Activated naive CD4-positive, alpha-beta T cell treated with anti-CD3 and anti-CD28 coated beads, Interleukin-2, amount 50 U/mL, for 16 hours (primary cell): Measurements from ENCODE around the gene KIFBP.
A peak's percentile ranks its signal among the peaks of the same experiment; 100 is the strongest.

Experiments used
- DNase-seq: peaks from one replicate; pipeline ENCODE4 v3.0.0-alpha.2; 2020

KIFBP gene

DNA sequence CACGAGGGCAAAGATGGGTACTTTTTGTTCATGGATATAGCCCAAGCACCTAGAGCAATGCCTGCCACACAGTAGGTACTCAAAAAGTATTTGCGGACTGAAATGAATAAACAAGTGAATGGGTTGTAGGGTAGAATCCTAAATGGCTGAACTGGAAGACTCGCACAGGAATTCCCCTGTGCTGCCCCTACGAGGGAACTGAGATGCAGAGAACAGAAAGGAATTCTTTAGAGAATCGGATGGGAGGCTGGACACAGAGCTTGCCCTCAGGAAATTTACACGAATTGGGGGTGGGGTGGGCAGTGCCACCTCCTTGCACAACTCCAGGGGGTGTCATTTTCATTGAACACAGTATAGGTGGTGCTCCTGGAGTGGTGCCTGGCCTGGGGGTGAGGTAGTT, 64.1 kb downstream of the KIFBP start:
- no peak for DNase-seq

DNA sequence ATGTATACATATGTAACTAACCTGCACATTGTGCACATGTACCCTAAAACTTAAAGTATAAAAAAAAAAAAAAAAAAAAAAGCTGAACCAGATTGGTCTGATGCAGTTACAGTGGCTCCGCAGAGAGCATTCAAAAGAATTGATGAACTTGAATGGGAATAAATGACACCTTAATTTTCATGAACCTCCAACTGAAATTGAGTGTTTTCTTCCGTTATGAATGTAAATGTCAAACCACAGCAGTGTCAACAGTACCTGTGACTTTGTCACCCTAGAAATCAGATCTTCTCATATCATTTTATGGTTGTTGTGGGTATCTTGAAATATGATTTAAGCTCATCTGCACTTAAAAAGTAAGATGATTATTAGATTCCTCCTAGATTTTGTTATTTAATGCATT, 66.6 kb downstream of the KIFBP start:
- DNase-seq, result no peak

DNA sequence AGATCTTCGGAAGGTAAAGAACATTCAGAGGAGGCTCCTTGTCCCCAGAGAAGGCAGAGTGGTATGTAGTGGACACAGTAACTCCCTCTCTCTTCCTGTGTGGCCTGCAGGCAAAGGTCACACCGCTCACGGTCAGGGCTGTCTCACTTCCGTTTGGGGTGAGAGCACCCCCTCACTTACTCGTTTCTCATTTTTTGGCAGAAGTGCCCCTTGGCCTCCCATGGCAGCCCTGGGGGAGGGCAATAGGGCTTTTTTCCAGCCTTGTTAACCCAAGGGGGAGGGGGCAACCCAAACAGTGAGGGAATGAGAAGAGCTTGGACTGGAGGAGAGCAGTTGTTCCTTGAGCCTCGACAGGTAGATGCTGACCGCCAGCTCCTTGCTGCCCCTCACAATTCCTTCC, 67.5 kb downstream of the KIFBP start:
- no peak for DNase-seq

DNA sequence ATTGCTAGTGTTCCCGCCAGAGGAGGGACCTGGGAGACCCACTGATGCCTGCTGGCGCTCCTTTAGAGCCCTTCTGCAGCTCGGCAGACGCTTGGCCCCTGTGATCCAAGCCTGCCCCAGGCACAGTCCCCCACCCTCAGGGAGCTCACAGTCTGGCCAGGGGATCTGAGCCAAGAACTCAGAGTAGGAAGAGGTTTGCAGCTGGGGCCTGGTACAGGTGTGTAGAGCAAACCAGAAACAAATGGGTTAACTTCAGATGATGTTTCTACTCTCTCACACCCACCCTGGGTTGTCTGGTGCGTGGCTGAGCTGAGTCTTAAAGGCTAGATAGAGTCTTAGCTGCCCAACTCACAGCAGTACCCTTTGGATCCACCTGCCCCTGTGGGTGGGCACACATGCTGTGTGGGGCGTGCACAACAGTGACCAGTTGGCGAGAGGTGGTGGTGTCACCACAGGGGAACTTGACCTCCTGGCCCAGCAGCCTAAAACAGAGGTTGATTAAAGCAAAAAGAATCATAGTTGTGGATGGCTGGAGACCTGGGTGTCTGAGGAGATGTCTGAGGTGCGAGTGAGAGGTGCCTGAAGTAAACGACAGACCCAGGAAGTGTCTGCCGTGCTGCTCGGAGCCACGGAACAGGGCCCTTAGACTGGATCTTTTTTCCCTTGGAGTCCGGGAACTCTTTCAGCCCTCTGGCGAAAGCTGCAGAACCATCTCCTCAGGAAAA, 68.1 kb downstream of the KIFBP start:
- no peak for DNase-seq

DNA sequence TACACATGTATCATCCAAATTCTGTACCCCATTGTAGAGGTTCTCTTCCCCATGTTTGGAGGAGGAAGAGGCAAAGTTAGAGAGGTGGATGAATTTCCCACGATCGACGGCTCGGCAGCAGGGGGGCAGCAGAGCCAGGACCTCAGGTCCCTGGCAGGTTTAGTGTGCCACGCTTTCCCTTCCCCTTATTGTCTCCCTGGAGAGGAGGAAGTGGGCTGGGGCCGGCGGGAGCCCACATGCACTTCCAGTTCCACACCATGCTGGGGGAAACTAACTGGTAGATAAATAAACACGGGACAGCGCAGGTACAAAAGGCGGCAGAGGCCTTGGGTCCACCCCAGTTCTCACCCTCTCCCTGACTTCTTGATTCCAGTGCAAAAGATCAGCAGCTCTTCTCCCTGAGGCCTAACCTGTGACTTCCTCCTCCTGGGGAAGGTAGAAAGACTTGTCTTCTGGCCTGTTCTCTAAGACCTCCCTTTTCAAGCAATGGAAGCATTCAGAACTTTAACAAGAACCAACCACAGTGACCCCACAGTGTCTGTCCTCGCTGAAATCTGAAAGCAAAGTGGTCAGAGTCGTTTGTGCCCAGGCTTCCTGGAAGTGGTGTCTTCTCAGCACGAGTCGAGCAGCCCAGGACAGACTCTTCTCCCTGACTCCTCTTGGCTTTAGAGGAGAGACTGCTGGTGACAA, 68.8 kb downstream of the KIFBP start:
- no peak for DNase-seq

DNA sequence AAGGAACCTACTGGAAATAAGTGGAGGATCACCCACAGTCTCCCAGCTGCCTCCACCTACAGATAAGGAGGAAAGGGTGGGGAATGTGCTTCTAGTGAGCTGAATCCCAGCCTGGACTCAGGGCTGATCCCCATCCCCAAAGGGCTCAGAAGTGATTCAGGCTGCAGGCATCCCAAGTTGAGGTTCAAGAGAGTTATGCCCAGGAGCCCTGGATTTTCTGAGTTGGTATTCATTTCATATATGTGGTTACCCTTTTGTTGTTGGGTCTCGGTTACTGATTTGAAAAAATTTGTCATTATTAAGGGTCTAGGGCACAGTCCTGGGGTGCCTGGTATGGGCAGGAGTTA, 69.3 kb downstream of the KIFBP start:
- no peak for DNase-seq

DNA sequence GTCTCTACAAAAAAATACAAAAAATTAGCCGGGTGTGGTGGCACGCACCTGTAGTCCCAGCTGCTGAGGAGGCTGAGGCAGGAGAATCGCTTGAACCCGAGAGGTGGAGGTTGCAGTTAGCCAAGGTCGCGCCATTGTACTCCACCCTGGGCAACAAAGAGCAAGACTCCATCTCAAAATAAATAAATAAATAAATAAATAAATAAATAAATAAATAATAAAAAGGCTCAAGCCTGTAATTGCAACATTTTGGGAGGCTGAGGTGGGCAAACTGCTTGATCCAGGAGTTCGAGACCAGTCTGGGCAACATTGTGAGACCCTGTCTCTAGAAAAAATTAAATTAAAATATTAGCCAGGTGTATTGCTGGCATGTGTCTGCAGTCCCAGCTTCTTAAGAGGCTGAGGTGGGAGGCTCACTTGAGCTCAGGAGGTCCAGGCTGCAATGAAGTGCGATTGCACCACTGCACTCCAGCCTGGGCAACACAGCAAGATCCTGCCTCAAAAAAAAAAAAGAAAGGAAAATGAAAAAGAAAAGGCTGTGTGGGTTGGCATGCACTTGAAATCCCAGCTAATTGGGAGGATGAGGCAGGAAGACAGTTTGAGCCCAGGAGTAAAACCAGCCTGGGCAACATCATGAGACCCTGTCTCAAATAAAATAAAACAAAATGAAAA, 71.7 kb downstream of the KIFBP start:
- DNase-seq, result no peak

DNA sequence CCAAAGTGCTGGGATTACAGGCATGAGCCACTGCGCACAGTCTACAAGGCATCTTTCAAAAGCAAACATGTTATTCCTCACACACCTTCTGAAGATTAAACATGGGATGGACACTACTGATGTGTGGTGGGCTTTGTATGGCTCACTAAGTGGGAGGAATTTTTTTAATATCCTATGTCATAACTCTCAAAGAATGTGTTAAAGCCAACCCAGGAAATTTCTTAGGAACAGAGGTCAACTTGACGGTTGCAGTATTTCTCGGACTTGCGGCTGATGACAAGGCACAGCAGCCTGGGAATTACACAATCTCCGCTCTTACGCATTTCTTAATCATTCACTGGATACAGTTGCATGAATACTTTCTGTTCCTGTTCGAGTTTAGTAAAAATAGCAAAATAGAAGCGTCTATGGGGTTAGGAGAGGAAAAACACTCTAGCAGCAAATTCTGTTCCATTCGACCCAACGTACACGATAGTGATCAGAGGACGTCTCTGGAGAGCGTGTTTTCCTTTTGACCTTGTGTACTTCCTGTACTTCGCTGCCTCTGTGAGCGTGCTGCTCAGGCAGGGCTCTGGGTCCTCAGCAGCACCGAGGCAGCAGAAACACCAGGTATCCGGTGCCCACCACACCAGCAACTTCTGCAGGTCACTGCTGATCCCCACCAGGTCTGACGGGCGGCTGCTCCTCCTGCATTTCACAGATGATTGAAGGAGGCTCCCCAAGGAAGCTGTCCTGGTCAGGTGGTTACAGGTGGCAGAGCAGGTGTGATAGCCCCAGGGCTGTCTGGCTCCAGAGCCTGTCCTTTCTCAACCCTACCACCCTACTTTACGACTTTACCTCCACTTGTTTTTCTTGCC, 72.9 kb downstream of the KIFBP start:
- DNase-seq, result no peak

DNA sequence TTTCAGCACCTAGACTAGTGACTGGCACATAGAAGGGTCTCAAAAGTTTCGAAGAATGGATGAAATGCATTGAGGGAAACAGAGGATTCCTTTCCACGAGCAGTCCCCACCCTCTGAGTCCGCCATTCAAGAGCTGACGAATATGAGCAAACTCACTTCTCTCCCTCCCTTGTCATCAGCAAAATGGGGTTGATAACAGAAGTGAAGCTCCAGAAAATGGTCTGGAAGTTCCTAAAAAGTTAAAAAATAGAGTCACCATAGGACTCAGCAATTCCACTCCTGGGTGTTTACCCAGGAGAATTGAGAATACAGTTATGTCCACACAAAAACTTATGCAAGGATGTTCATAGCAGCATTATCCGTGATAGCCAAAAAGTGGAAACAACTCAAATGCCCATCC, 74.3 kb downstream of the KIFBP start:
- no peak for DNase-seq

DNA sequence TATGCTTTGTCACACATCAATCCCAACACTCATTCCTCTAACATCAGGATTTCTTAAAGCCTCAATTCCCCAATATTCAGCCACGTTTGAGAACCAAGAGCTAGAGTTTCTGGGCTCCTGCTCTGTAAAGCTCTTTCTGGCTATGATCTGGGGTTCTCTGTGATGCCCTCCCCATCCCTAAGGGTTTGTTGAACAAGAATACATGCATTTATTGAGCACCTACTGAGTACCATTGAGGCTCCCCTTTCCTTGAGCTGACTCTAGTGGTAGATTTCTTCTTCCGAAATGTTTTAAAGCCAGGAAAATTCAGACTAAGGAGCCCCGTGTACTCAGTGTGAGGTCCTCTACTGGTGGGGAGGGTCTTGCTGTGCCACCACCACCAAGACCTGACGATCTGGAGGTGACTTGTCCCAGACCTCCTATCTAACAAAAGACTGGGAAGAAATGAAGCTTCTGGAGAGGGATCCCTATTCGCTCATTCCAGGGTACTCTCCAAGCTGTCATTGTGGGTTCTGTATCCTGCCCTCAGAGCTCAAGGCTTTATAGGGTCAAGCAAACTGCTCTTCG, 76.2 kb downstream of the KIFBP start:
- no peak for DNase-seq

DNA sequence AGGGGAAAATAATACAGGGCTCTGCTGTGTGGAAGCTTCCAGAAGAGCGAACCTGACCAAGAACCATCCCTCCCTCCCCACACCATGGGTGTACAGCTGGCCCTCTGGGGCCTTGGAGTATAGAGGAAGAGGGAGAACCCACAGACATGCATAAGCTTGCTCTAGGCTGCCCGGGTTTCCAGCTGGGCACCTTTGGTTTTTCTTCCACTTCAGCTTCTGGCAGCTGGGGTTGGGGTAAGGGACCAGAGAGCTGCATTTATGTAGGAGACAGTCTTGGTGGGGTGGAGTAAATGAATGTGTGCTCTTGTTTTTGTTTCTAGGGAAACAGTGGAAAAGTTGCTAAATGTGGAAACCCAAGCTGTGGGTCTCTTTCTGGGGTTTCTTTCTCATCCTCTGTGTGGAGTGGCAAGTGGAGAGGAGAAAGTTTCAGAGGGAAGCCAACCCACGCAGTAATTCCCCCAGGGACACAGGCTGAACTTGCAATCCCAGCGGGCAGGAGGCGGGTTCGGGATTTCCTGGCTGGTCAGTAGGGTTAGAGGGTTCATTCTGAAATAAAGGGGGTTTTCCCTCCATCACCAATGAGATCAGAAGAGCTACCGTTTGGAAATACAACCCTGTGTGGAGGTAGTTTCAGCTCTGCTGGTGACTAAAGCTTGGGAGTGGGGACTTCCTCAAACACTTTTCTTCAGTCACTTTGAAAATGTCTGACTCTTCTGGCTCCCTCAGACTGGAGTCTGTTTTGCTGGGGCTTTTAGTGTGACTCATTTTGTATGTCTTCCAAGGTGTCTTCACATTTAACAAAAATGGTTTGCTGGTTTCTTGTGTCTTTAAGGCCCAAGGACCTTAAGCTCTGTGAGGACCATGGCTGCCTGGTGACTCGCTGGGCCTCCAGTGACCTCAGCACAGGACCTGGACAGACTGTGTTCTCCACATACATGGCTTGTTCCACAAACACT, 77.1 kb downstream of the KIFBP start:
- DNase-seq, result peak; percentile 24
